Stimulated activated CD8-positive, alpha-beta memory T cell treated with anti-CD3 and anti-CD28 coated beads, Interleukin-4, amount 100 ng/mL, for 4 hours (primary cell): ENCODE results near the gene TMC6.
A peak's percentile ranks its signal among the peaks of the same experiment; 100 is the strongest.
"Not testable (repeated sequence)": the region's sequence is repeated elsewhere in the genome, so short reads cannot be mapped to it uniquely, and the experiment has no call there.

Experiments
- DNase-seq, 2 donors: peaks; one replicate each; pipeline ENCODE4 v3.0.0-alpha.2; 2020; ENCODE audit warnings: low read depth in 2 of 2, low spot score in 1 of 2

TMC6 gene

DNA sequence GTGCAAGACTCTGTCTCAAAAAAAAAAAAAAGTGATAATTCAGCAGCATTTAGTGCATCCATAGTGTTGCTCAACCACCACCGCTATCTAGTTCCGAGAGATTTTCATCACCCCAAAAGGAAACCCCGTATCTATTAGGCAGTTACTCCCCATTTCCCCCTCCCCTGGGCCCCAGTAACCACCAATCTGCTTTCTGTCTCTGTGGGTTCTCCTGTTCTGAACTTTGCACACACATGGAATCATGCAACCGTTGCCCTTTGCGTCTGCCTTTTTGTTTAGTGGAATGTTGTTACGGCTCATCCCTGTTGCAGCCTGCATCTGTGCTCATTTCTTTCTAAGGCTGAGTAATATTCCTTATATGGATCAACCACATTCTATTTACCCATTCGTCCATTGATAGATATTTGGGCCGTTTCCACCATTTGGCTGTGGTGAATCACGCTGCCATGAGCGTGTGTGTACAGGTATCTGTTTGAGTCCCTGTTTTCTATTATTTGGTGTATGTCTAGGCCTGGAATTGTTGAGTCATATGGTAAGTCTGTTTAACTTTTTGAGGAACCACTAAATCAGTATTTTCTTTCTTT is 31.1 kb upstream of the TMC6 start:
- no peak for DNase-seq

DNA sequence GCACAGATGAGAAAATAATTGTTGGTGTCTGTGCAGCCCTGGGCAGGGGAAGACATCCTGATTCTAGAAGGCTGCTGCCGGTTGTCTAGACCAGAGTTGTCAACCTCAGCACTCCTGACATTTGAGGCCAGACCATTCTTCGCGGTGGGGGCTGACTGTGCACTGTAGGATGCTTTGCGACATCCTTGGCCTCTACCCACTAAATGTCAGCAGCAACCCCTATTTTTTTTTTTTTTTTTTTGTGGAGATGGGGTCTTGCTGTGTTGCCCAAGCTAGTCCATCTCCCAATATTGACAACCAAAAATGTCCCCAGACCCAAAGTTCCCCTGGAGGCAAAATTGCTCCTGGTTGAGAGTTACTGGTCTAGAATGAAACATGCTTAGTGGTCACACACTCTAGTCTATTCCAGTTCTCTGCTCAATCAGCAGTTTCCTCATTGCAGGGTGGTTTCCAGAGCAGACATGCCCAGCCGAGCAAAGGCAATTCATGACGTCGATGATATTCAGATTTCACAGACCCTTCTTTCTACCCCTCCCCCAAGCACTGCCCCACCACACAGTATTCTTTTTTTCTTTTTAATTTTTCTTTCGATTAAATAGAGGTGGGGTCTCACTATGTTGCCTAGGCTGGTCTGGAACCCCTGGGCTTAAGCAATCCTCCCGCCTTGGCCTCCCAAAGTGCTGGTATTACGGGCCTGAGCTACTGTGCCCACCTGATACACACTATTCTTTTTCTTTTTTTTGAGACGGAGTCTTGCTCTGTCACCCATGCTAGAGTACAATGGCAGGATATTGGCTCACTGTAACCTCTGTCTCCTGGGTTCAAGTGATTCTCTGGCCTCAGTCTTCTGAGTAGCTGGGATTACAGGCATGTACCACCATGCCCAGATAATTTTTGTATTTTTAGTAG is 26.6 kb upstream of the TMC6 start:
- DNase-seq: no peak

GRCh38 chr17:78151514-78152008 is 23.0 kb upstream of the TMC6 start:
- no peak for DNase-seq

GRCh38 chr17:78148286-78149016 is 19.9 kb upstream of the TMC6 start:
- DNase-seq: no peak

DNA sequence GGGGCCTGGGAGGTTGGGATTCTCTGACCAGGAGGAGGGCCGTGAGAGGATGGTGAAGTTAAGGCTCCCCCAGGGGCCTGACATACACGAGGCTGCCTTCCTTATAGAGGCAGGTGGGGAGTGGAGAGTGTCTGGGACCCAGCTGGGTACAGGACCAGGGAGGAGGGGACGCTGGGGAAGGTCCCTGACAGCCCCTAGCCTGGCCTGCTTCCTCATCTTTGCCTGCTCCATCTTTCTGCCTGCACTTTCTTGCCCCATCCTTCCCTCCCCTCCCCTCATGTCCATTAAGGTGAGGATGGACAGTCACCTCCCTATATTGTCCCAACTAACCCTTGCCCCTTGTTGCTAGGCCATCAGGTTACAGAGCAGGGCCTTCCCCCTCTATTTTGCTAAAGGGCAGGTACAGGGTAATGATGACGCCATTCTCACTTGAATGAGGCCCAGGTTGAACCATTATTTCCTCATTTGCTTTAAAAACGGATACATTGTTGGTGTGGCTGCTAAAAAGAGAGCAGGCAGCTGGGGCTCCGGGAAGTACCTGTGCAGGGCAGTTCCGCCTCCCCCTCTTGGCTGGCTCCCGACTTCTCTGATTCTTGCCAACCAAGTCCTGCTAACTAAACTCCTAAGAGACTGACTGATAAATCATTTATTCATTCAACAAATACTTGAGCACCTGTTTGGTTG is 18.9 kb upstream of the TMC6 start:
- DNase-seq: no peak

GRCh38 chr17:78146881-78147280 is 18.3 kb upstream of the TMC6 start:
- no peak for DNase-seq

DNA sequence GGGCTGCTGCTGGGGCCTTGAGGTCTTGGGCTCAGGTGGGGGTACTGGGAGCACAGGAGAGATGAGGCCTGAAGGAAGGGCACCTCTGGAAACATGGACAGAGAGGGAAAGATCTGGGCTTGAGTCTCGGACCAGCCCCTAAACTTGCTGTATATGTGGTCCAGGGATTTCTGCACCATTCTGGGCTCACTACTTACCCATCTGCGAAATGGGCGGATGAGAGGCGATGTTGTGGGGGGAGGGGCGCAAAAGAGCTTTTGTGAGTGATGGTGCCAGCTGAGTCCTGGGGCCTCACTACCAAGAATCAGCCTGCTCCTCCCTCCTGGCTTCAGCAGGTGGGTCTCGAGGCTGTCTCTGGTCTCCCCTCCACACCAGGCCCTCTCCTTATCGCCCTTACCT is 17.9 kb upstream of the TMC6 start:
- no peak for DNase-seq

DNA sequence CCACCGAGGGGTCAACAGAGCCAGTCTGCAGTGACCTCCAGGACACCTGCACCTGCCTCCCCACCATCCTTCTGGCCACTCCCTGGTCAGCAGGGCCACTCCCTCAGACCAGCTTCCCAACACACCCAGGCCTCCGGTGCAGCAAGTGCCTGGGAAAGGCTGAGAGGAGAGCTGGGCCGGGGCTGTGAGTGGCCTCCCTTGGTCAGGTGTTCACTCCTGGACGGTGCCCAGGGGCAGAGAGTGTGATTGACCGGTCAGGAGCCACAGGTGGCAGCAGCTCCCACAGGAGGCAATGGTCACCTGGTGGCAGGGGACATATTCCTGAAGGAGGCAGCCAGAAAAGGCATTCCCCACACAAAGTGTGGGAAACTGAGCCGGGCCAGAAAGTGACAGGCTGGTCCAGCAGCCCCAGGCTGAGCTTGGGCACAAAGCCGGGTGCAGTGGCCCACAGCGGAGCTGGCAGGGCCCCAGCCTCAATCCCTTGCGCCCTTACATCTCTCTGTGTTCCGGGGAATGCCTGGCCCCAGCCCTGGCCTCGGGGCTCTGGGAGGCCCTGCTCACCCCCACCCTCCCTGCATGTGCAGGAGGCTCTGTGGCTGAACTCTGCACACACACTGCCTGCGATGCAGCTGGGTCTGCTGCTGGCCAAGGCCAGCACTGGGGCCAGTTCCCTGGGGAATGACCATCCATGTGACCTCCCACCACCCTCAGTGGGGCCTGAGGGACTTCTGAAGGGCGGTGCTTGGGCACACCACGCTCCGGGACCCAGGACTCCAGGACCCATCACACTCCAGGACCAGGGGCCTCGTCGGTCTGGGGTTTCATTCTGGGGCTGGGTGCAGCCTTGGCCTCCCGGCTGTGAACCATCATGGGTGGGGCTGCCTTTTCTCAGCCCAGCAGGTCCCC is 16.4 kb upstream of the TMC6 start:
- no peak for DNase-seq

- DNase-seq: no peak
These were observed 15.7 kb upstream of the TMC6 start for GRCh38 chr17:78144147-78144719.

GRCh38 chr17:78143214-78144146 is 14.9 kb upstream of the TMC6 start:
- no peak for DNase-seq

DNA sequence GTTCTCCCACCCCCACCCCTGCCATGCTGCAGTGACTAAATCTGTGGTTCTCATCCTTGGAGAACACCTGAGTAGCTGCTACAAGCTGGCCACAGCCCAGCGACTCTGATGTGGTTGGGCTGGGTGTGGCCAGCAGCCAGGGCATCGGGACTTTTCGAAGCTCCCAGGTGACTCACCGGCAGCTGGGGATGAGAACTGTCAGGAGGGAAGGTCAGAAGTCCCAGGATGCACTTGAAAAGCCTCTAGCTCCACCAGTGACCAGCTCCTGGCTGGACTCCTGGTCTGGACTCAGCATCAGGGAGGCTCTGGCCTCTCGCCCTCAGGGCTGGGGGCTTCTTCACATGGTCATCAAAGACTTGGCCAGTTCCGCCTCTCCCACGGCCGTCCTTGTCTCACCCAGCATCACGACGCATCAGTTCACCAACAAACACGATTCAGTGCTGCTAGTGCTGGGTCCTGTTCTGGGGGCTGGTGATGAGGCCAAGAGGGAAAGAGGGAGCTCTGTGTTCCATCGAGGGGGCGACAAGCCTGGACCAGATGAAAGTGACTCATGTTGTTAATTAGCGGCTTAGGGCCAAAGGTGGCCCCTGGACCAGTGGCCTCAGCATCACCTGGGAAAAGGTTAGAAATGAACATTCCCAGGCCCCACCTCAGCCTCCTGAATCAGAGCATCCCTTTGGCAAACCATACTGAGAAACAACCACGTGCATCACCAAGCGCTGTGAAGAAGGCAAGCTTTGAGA is 13.7 kb upstream of the TMC6 start:
- DNase-seq: no peak

GRCh38 chr17:78141437-78142118 is 13.0 kb upstream of the TMC6 start:
- DNase-seq: no peak

DNA sequence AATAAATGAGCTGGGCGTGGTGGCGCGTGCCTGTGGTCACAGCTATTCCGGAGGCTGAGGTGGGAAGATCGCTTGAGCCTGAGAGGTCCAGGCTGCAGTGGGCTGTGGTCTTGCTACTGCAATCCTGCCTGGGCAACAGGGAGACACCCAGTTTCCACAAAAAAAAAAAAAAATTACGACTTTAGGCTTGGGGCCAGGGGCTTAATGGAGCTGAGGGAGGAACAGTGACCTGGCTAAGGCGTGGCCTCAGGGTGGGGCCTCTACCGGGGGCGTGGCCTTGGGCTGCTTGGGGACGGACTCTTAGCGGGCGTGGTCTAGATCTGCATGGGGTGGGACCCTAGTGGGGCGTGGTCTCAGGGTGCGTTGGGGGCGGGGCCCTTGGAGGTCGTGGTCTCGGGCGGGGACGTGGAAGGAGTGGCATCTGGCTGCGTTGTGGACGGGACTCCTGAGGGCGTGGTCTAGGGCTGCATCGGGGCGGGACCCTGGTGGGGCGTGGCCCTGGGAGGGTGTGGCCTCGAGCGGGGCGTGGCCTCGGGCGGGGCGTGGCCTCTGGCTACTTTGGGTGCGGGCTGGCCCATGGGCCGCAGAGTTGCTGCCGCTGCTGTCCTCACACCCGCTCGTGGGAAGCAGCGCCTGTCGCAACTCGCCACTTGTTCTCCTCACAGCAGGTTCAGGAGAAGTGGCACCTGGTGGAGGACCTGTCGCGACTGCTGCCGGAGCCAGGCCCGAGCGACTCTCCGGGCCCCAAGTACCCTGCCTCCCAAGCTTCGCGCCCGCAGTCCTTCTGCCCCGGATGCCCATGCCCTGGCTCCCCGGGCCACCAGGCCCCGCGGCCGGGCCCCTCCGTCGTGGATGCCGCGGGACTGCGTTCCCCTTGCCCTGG is 11.9 kb upstream of the TMC6 start:
- peak; percentile 82 for DNase-seq

GRCh38 chr17:78139861-78140168 is 11.3 kb upstream of the TMC6 start:
- DNase-seq: not testable (repeated sequence)

- DNase-seq: no peak
These were observed 9.9 kb upstream of the TMC6 start for GRCh38 chr17:78138204-78139060.
